CD14-positive monocyte (primary cell): ENCODE results near the gene SOBP. TPM values are rescaled to one million over a fixed set of nuclear protein-coding genes. Genes with fewer than 3 reads are reported as not detected.
A peak's percentile ranks its signal among the peaks of the same experiment; 100 is the strongest.

Experiments used
- DNase-seq, 3 donors: peaks; one replicate each; pipeline ENCODE4 v3.0.0-alpha.2; 2011 to 2022
- H2AFZ ChIP-seq: 2 replicates; pipeline ENCODE4 v1.6.0; 2012; ENCODE audit warnings: mild to moderate bottlenecking, low read depth, low read length, inconsistent platforms; ENCODE audit not compliant: insufficient read depth, poor library complexity, severe bottlenecking
- H3K27ac ChIP-seq, 2 donors: 1 replicate in 1 of 2; 2 replicates in 1 of 2; pipeline ENCODE4 v1.5.1; 2012 to 2013; ENCODE audit warnings: low read length in 2 of 2, control low read depth in 1 of 2, inconsistent platforms in 1 of 2, low read depth in 1 of 2, mild to moderate bottlenecking in 1 of 2
- H3K27me3 ChIP-seq, 2 donors: one replicate each; pipeline versions ENCODE4 v1.6.0 to v1.6.1; 2011 to 2013; ENCODE audit warnings: low read length in 2 of 2; ENCODE audit not compliant: control insufficient read depth in 2 of 2, insufficient read depth in 2 of 2
- H3K36me3 ChIP-seq, 2 donors: replicated peaks in 1 of 2; 1 replicate in 1 of 2; 2 replicates in 1 of 2; pipeline versions ENCODE4 v1.5.1 to v1.6.1; 2012 to 2013; ENCODE audit warnings: low read length in 2 of 2, control low read depth in 1 of 2, inconsistent platforms in 1 of 2, mild to moderate bottlenecking in 1 of 2; ENCODE audit not compliant: insufficient read depth in 2 of 2, control insufficient read depth in 1 of 2
- H3K4me1 ChIP-seq, 2 donors: 1 replicate in 1 of 2; 2 replicates in 1 of 2; pipeline versions ENCODE4 v1.5.1 to v1.6.1; 2012 to 2013; ENCODE audit warnings: low read length in 2 of 2, control low read depth in 1 of 2, inconsistent platforms in 1 of 2, mild to moderate bottlenecking in 1 of 2, moderate library complexity in 1 of 2; ENCODE audit not compliant: insufficient read depth in 2 of 2, control insufficient read depth in 1 of 2
- H3K4me2 ChIP-seq: replicated peaks from 2 replicates; pipeline ENCODE3; 2012; ENCODE audit warnings: low read length, moderate library complexity, mild to moderate bottlenecking; ENCODE audit not compliant: poor library complexity, severe bottlenecking; ENCODE audit errors: extremely low read depth
- H3K4me3 ChIP-seq, 3 experiments: fragments of 200-600 bp in 1 of 3; sonication (generic) in 1 of 3; replicated peaks in 1 of 3; 1 replicate in 2 of 3; 2 replicates in 1 of 3; pipeline ENCODE4 v1.5.1; 2011 to 2013; ENCODE audit warnings: low read length in 3 of 3, mild to moderate bottlenecking in 3 of 3, control low read depth in 2 of 3, low read depth in 2 of 3, inconsistent platforms in 1 of 3, moderate library complexity in 1 of 3
- H3K79me2 ChIP-seq: 2 replicates; pipeline ENCODE4 v1.6.0; 2012; ENCODE audit warnings: mild to moderate bottlenecking, control low read depth, inconsistent platforms, low read length, moderate library complexity; ENCODE audit not compliant: insufficient read depth
- H3K9ac ChIP-seq: 2 replicates; pipeline ENCODE4 v1.6.0; 2017; ENCODE audit warnings: low read length, mild to moderate bottlenecking; ENCODE audit not compliant: insufficient read depth, poor library complexity, severe bottlenecking
- H3K9me3 ChIP-seq, 2 donors: replicated peaks in 1 of 2; 1 replicate in 1 of 2; 2 replicates in 1 of 2; pipeline versions ENCODE4 v1.5.1 to v1.6.1; 2012 to 2013; ENCODE audit warnings: low read length in 2 of 2, control low read depth in 1 of 2; ENCODE audit not compliant: control insufficient read depth in 1 of 2, insufficient read depth in 1 of 2
- H4K20me1 ChIP-seq: 2 replicates; pipeline ENCODE4 v1.6.0; 2012; ENCODE audit warnings: mild to moderate bottlenecking, low read length, control low read depth, moderate library complexity; ENCODE audit not compliant: insufficient read depth
- H3K27ac Mint-ChIP-seq, 7 donors: one replicate each; pipeline ENCODE4 v1.8.0; 2020; ENCODE audit warnings: mild to moderate bottlenecking in 7 of 7, mixed read lengths in 7 of 7, moderate library complexity in 6 of 7, inconsistent platforms in 2 of 7
- H3K27me3 Mint-ChIP-seq, 3 donors: one replicate each; pipeline ENCODE4 v1.8.0; 2021 to 2022; ENCODE audit warnings: low read depth in 3 of 3, mild to moderate bottlenecking in 3 of 3, mixed read lengths in 3 of 3, moderate library complexity in 3 of 3, inconsistent platforms in 1 of 3
- H3K36me3 Mint-ChIP-seq, 2 donors: one replicate each; pipeline ENCODE4 v1.8.0; 2020; ENCODE audit warnings: mixed read lengths in 2 of 2, inconsistent platforms in 1 of 2, mild to moderate bottlenecking in 1 of 2
- H3K4me1 Mint-ChIP-seq: one replicate; pipeline ENCODE4 v1.8.0; 2020; ENCODE audit warnings: mild to moderate bottlenecking, mixed read lengths
- H3K4me3 Mint-ChIP-seq, 2 donors: one replicate each; pipeline ENCODE4 v1.8.0; 2020; ENCODE audit warnings: mild to moderate bottlenecking in 2 of 2, mixed read lengths in 2 of 2, moderate library complexity in 1 of 2
- H3K9me3 Mint-ChIP-seq, 7 donors: one replicate each; pipeline ENCODE4 v1.8.0; 2020 to 2022; ENCODE audit warnings: mixed read lengths in 7 of 7, mild to moderate bottlenecking in 6 of 7, moderate library complexity in 6 of 7, inconsistent platforms in 2 of 7
- WGBS: methylation state at CpG from one replicate; pipeline ENCODE4 v1.1.5; 2013; ENCODE audit warnings: missing lambda C conversion rate; ENCODE audit not compliant: insufficient coverage; 5-methylcytosine and 5-hydroxymethylcytosine counted together
- intact Hi-C, 2 donors: fragments of 100-400 bp; cut with micrococcal nuclease; formaldehyde crosslinking; loops; one replicate each; pipeline versions ENCODE4 v1.15.0 to v1.15.1; 2023
- polyA plus RNA-seq, 3 donors: library from polyadenylated mRNA; depleted of rRNA in 1 of 3; unstranded in 2 of 3; stranded (reverse) in 1 of 3; fragments of 300-500 nt in 2 of 3; fragments of >200 nt in 1 of 3; fragmentation: Illumina TruSeq in 2 of 3; gene quantifications; 1 replicate in 2 of 3; 2 replicates in 1 of 3; pipeline ENCODE4 v1.2.3, GENCODE V29; 2012 to 2021
- TF ChIP-seq, protein P1 (sequence below): fragments of 200-600 bp; IDR thresholded peaks from one replicate; pipeline ENCODE4 v1.8.0; 2022; ENCODE audit warnings: antibody characterized with exemption, mild to moderate bottlenecking

The SOBP gene
- polyA plus RNA-seq, 3 donors: not detected

GRCh38 chr6:107652526-107653182 is 162.7 kb downstream of the SOBP start:
- peaks cover 52% of the 10 kb centered on the region for H3K4me1 Mint-ChIP-seq
- DNase-seq: no peak
- Histone ChIP-seq H3K79me2 (no peaks in the 10 kb centered on the region), H3K9me3 (no peaks in the 10 kb centered on the region), H3K36me3 (no peaks in the 10 kb centered on the region), H2AFZ (no peak overlapping the region), H3K9ac (no peak overlapping the region), H3K4me3 (no peak overlapping the region), H4K20me1 (no peaks in the 10 kb centered on the region), H3K4me1 (peaks cover 37 to 49% of the 10 kb centered on the region in 2 donors), H3K4me2 (no peak overlapping the region), H3K27me3 (no peaks in the 10 kb centered on the region), H3K27ac (no peak overlapping the region)
- intact Hi-C loops: no loop called here
- peaks cover 0 to 3% (median 0%) of the 10 kb centered on the region in 7 donors for H3K9me3 Mint-ChIP-seq
- H3K27ac Mint-ChIP-seq: no peak overlapping the region
- WGBS: no CpG with 5 or more reads among the region's 2 CpGs
- H3K27me3 Mint-ChIP-seq: peaks cover 3 to 13% (median 13%) of the 10 kb centered on the region in 3 donors
- TF ChIP-seq, protein P1, sequence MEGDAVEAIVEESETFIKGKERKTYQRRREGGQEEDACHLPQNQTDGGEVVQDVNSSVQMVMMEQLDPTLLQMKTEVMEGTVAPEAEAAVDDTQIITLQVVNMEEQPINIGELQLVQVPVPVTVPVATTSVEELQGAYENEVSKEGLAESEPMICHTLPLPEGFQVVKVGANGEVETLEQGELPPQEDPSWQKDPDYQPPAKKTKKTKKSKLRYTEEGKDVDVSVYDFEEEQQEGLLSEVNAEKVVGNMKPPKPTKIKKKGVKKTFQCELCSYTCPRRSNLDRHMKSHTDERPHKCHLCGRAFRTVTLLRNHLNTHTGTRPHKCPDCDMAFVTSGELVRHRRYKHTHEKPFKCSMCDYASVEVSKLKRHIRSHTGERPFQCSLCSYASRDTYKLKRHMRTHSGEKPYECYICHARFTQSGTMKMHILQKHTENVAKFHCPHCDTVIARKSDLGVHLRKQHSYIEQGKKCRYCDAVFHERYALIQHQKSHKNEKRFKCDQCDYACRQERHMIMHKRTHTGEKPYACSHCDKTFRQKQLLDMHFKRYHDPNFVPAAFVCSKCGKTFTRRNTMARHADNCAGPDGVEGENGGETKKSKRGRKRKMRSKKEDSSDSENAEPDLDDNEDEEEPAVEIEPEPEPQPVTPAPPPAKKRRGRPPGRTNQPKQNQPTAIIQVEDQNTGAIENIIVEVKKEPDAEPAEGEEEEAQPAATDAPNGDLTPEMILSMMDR: no peak
- H3K4me3 Mint-ChIP-seq: no peak overlapping the region
- no peaks in the 10 kb centered on the region for H3K36me3 Mint-ChIP-seq

DNA sequence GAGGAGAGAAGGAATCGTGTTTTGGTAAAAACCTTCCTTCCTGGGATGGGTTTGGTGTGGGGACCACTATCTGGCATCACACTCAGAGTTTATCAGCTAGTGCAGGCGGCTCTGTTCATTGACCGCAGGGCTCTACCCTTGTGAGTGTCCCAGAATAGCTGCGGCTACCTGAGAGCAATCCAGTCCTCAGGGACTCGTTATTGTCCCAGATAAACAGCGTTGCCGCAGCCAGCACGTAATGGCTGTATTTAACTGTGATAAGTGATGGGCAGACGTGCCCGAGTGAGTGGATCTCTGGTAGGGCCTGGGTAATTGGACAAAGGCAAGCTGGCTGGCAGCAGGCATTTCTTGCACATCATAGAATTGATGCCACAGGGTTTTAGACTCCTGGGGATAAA is 163.3 kb downstream of the SOBP start:
- no peak overlapping the region for H3K4me3 ChIP-seq
- Mint-ChIP-seq H3K27me3 (peaks cover 3 to 15% (median 13%) of the 10 kb centered on the region in 3 donors), H3K36me3 (no peaks in the 10 kb centered on the region), H3K4me1 (peaks cover 58% of the 10 kb centered on the region), H3K4me3 (peak overlapping the region in 1 of 2 donors; percentile 7), H3K27ac (no peak overlapping the region), H3K9me3 (peaks cover 0 to 3% (median 0%) of the 10 kb centered on the region in 7 donors)
- peaks cover 43 to 54% of the 10 kb centered on the region in 2 donors for H3K4me1 ChIP-seq
- TF ChIP-seq, protein P1: no peak
- no peak overlapping the region for H3K4me2 ChIP-seq
- DNase-seq: no peak
- H3K9ac ChIP-seq: no peak overlapping the region
- no peaks in the 10 kb centered on the region for H3K9me3 ChIP-seq
- no peak overlapping the region for H3K27ac ChIP-seq
- H3K27me3 ChIP-seq: no peaks in the 10 kb centered on the region
- no peaks in the 10 kb centered on the region for H3K36me3 ChIP-seq
- WGBS: 89% methylated on average over 9 of the region's 10 CpGs
- H3K79me2 ChIP-seq: no peaks in the 10 kb centered on the region
- no peak overlapping the region for H2AFZ ChIP-seq
- no peaks in the 10 kb centered on the region for H4K20me1 ChIP-seq
- intact Hi-C loops: no loop called here
